ENCODE results near the gene SIGLECL1.
"Not testable (repeated sequence)": the region's sequence is repeated elsewhere in the genome, so short reads cannot be mapped to it uniquely, and the experiment has no call there.

The SIGLECL1 gene

DNA sequence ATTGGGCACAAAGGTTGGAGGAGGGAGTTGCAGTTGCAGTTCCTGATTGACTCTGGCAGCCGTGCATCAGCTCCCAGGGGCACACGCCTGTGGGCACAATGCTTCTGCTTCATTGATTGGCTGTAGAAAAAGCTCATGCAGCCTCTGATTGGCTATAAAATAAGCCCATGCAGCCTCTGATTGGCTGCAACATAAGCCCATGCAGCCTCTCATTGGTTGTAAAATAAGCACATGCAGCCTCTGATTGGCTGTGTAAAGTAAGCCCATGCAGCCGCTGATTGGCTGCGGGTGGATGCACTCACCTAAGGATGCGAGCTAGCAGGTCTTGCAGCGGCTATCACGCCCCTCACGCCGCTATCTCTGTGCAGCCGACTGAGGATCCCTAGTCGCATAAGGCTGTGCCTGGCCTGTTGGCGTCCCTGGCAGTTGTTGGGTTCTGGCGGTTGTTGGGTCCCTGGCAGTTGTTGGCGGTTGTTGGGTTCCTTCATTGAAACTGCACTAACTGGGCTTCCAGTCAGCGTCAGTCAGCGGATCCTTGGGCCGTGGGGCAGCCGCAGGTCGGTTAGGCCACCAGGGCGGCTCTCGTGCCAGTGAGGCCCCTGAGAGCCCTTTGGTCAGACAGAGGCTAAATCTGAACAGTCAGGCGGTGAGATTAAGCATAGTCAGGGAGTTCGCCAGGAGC is at the start of gene SIGLECL1:
Gene SIGLECL1, plus strand, starts transcription at position 295 of the 682 bp plus-strand sequence. CDS start 12,993 bp downstream, outside the sequence.
- no peak for DNase-seq (ENCODE audit: low read depth)

DNA sequence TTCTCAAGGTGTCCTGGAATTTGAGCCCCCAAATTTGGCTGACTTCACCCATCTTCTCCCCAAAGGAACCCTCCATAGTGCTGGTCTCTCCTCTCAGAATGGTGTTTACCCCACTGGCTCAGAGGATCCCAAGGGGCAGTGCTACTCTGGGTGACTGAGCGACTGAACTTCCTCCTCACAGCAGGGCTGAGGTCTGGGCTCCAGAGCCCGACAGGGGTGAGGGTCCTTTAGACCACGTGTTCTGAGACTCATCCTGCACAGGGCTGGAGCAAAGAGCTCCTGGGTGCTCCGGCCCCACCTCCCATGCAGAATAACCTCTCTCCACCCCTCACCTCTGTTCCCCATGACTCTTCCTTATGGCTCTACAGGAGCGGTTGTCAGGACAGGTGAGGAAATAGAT is 49.2 kb upstream of the SIGLECL1 start:
- DNase-seq (ENCODE audit: low read depth) = no peak

DNA sequence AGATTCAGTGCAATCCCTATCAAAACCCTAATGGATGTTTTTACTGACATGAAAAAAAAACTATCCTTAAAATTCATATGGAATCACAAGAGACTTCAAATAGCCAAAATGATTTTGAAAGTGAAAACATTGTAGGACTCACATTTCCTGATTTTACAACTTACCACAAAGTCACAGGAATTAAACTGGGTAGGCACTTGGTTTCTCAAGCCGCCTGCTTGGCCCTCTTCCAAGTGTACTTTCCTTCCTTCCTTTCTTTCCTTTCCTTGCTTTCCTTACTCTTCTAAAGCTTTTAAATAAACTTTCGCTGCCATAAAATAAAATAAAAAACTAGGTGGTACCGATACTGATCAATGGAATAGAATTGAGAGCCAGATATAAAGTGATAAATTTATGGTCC is 47.0 kb upstream of the SIGLECL1 start:
- no peak for DNase-seq (ENCODE audit: low read depth)

DNA sequence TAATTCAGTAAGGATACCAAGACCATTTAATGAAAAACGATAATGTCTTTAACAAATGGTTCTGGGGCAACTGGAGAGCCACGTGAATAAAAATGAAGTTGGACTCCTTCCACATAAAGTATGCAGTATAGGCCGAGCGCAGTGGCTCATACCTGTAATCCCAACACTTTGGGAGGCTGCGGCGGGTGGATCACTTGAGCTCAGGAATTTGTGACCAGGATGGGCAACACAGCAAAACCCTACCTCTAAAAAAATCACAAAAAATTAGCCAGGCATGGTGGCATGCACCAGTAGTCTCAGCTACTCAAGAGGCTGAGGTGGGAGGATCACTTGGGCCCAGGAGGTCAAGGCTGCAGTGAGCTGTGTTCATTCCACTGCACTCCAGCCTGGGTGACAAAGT is 46.6 kb upstream of the SIGLECL1 start:
- DNase-seq (ENCODE audit: low read depth) = no peak

DNA sequence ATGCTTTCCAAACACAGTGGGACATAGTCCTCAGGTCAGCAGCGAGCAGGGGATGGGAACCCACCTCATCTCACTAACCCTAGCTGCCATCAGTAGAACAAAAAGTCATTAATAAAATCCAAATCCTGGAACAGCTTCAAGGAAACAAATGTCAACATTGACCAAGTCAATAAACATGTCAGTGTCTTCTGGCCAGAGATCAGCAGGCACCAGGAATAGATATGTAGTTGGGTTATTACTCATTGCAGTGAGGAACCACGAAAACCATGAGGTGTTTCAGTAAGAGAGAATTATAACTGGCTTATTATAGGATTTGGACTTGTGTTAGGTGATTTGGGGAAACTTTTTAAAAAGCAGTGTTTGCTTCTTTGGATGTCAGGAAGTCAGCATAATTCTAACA is 43.1 kb upstream of the SIGLECL1 start:
- DNase-seq (ENCODE audit: low read depth) = no peak

DNA sequence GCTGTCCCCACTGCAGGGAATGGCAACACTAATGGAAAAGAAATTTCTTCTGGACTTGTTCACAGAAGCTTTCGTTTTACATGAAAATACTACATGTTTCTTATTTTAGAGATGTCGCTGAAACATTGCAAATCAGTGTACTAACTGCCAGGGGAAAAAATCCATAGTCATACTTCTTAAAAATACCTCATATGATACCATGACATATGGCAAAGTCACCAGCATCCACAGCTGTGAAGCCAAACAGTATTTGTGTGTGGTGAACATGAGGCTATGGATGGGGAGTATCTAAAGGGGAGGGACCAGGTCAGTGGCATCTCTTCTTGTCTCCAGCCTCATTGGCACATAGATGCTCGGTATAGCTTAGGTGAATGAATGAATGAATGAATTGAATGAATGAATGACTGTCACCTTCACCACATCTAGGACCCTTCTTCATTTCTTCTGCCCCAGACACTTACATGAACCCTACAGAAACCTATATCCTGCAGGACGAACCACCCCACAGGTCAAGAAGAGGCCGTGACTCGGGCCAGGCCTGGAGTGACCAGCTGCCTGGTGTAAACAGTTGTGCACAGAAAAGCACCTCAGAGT is 40.6 kb upstream of the SIGLECL1 start:
- DNase-seq (ENCODE audit: low read depth) = no peak

DNA sequence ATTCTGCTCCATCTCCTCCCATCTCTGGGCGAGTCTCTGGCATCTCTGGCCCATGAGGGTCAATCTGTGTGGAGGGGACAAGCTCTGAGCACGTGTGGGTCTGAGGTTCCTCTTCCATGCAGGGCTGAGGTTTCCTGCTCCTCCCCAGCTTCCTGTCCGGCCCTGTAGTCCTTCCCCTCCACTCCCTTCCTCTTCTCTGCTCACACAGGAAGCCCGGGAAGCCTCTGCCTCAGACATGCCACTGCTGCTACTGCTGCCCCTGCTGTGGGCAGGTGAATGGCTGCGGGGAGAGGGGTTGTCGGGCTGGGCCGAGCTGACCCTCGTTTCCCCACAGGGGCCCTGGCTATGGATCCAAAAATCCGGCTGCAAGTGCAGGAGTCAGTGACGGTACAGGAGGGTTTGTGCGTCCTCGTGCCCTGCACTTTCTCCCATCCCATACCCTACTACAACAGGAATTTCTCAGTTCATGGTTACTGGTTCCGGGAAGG is 40.0 kb upstream of the SIGLECL1 start:
- not testable (repeated sequence) for DNase-seq (ENCODE audit: low read depth)

DNA sequence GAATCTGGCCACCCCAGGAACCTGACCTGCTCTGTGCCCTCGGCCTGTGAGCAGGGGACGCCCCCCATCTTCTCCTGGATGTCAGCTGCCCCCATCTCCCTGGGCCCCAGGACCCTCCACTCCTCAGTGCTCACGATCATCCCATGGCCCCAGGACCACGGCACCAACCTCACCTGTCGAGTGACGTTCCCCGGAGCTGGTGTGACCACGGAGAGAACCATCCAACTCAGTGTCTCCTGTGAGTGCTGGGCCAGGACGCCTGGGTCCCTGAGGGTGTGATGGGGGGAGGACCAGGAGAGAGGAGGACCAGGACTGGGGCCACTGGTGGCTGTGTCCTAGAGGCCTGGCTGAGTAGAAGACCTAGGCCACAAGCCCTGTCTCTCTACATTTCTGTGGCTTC is 39.0 kb upstream of the SIGLECL1 start:
- DNase-seq (ENCODE audit: low read depth) = no peak

DNA sequence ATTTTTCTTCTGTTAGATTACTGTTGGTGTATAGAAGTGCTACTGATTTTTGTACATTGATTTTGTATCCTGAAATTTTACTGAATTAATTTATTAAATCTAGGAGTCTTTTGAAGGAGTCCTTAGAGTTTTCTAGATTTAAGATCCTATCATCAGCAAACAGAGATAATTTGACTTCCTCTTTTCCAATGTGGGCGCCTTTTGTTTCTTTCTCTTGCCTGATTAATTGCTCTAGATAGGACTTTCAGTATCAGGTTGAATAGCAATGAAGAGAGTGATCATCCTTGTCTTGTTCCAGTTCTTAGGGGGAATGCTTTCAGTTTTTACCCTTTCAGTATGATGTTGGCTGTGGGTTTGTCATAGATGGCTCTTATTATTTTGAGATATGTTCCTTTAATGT is 31.6 kb upstream of the SIGLECL1 start:
- no peak for DNase-seq (ENCODE audit: low read depth)

DNA sequence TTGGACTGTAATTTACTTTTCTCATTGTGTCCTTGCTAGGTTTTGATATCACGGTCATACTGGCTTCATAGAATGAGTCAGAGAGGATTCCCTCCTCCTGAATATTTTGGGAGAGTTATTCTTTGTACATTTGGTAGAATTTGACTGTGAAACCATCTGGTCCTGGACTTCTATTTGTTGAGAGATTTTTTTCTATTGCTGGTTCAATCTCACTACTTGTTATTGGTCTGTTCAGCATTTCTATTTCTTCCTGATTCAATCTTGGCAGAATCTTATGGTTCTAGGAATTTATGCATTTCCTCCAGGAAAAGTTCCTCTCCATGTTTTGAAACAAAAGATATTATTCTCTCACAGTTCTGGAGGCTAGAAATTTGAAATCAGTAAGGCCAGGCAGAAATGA is 30.9 kb upstream of the SIGLECL1 start:
- no peak for DNase-seq (ENCODE audit: low read depth)

DNA sequence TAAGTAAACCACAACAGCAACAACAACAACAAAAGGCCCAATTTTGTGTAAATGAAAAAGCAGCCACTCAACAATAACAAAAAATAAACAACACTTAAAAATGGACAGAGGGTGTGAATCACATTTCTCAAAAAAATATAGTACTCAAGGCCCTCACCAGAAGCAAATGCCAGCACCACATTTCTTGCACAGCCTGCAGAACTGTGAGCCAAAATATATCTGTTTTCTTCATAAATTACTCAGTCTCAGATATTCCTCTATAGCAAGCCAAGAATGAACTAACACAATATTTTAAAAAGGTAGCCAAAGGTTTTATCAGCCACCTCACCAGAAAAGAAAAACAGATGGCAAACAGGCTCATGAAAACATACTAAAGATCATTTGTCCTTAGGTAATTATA is 29.9 kb upstream of the SIGLECL1 start:
- DNase-seq (ENCODE audit: low read depth) = no peak

DNA sequence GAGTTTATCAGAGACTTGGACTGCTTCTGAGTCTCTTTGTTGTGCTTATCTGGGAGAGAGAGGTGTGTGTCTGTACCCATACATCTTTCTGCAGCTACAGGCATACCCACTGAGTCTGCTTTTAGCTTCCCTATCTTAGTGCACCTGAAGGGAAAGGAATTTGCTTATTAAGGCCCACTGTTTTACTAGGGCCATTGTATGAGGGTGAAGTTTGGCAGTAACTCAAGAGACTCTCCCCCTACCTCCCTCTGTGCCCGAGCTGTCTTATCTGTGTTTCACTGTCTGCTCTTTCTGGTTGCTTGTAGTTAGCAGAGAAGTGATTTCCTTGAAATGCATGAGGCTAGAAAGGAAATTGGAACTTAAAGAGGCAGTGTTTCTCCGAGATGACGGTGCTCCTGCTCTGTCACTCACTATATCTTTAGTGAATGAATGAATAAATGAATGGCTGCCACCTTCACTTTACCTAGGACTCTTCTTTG is 26.7 kb upstream of the SIGLECL1 start:
- no peak for DNase-seq (ENCODE audit: low read depth)

DNA sequence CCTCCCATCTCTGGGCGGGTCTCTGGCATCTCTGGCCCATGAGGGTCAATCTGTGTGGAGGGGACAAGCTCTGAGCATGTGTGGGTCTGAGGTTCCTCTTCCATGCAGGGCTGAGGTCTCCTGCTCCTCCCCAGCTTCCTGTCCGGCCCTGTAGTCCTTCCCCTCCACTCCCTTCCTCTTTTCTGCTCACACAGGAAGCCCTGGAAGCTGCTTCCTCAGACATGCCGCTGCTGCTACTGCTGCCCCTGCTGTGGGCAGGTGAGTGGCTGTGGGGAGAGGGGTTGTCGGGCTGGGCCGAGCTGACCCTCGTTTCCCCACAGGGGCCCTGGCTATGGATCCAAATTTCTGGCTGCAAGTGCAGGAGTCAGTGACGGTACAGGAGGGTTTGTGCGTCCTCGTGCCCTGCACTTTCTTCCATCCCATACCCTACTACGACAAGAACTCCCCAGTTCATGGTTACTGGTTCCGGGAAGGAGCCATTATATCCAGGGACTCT is 25.9 kb upstream of the SIGLECL1 start, which contains the start of gene CD33:
Gene CD33, plus strand, starts transcription at position 183 of the 496 bp plus-strand sequence. Its CDS starts 39 bp downstream, at position 222.
- DNase-seq (ENCODE audit: low read depth) = not testable (repeated sequence)

DNA sequence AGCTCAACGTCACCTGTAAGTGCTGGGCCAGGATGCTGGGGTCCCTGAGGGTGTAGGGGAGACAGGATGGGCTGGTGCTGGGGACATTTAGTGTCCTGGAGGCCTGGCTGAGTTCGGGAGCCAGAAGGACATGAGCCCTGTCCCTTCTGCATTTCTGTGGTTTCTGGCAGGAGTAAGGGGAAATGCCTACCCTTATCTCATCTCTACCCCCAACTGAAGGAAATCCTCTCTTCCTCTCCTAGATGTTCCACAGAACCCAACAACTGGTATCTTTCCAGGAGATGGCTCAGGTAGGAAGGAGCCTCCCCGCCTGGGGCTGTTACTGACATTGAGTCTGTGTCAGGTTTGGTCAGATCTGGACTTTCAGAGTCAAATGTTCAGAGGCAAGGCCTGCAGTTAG is 24.8 kb upstream of the SIGLECL1 start:
- no peak for DNase-seq (ENCODE audit: low read depth)

DNA sequence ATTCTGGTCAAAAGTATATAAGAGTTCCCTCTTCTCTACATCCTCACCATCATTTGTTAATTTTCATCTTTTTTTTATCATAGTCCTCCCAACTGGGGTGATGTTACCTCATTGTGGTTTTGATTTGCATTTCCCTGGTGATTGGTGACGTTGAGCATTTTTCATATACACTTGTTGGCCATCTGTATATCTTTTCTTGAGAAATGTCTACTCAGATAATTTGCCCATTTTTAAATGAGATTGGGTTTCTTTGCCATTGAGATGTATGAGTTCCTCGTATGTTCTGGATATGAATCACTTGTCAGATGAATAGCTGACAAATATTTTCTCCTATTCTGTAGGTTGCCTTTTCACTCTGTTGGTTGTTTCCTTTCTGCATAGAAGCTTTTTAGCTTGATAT is 23.6 kb upstream of the SIGLECL1 start:
- no peak for DNase-seq (ENCODE audit: low read depth)

DNA sequence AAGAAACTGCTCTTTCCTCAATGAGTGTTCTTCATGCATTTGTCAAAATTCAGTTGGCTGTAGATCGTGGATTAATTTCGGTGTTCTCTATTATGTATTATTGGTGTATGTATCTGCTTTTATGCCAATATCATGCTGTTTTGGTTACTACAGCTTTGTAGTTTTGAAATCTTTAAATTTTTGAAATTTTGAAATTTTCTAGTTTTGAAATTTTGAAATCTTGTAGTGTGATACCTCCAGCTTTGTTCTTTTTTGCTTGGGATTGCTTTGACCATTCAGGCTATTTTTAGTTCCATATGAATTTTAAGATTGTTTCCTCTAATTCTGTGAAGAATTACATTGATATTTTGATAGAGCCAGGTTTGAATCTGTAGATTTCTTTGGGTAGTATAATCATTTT is 22.9 kb upstream of the SIGLECL1 start:
- no peak for DNase-seq (ENCODE audit: low read depth)

DNA sequence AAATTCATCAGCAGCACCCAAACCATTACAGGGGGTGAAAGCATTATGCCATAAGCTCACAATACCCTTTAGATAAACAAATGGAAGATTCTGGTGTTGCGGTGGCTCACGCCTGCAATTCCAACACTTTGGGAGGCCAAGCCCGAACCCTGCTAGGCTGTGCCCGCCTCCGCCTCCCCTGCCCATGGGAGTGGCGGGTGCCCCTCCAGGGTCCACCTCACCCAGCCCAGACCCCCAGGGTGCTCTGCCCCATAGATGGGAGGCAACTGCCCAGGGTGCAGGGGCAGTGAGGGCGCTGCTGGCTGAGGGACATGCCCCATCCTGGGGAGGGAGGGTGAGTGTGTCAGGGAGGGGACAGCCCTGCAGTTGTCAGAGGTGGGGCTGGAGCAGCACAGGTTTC is 10.0 kb upstream of the SIGLECL1 start:
- no peak for DNase-seq (ENCODE audit: low read depth)

DNA sequence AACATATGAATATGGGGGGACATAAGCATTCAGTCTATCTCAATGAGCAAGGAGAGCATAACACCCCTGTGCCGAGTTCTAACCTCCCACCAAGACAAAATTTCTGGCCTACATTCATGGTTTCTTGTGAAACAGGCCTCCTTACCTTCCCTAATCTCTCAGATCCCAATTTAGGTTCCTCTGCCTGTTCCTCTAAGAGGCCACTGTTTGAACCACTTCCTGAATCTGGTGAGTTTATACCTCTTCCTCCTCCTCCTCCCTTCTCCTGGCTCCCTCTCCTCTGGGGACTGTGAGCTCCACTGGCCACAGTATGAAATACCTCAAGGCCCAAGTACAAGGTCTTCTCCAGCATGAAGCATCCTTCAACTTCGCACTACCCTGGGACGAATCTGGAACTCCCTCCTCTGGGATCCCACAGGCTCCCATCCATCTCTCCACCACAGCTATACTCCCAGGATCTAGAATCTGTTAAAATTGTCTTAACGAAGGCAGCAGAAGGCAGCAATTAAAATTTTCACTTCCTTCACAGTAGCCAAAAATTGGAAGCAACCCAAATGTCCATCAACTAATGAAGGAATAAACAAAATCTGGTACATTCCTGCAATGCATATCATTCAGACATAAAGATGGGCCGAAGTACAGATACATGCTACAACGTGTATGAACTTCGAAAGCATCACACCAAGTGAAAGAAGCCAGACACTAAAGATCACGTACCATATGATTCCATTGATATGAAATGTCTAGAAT is 7.8 kb upstream of the SIGLECL1 start:
- DNase-seq (ENCODE audit: low read depth) = no peak

DNA sequence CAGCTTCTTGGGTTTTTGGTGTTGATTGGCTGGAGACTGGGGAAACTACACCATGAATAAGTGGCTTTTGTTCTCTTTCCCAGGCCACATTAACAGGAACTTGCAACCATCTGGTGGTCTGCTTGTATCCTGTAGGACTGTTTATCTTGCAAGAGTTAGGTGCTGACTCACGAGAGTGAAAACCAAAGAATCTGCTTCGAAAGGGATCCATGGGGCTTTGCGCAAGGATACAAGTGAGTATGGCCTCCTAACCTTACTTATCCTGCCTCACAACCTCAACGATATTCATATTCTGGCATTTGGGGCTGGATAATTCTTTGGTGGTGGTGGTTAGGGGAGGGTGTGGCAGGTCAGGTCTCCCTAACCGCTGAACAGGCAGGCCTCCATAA is 4.7 kb upstream of the SIGLECL1 start:
- DNase-seq (ENCODE audit: low read depth) = no peak

DNA sequence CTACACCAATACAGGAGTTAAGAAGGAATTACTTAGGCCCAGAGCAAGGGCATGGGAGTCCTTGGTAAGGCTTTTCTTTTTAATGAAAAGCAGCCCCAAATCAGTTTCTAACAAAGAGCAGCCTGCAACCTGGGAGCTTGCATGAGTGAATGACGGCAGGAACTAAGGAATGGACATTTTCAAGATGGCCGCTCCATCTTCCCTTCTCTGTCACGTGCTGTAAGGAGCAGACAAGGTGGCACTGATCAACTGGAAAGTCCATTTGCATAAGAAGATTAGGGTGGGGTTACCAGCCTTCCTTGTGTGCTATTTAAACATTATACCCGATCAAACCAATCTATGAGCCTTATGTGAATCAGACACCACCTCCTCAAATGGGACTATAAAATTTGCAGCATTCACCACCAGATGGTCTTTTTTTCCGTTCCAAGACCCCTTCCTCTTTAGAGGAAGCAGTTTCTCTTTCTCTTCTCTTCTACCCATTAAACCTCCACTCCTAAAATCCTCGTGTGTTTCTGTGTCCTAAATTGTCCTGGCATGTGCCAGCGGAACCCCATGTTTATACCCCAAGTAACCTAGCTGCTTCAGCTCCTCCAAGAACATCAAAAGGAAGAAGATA is 2.8 kb upstream of the SIGLECL1 start:
- DNase-seq (ENCODE audit: low read depth) = no peak

DNA sequence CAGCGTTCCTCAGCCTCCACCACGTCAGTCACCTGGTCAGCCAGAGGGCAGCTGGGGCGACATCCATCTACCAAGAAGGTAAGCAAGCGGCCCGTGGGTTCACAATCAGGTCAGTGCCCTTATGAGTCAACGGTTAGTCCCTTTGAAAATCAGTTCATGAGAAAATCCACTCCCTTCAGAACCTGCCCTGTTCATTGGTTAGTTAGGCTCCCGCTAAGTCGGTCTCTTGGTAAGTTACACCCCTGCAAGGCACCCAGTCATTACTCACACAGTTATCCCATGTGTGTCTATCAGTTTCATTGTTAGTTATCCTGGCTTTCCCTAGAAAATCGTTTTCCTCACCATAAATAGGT is 564 bp downstream of the SIGLECL1 start:
- no peak for DNase-seq (ENCODE audit: low read depth)

DNA sequence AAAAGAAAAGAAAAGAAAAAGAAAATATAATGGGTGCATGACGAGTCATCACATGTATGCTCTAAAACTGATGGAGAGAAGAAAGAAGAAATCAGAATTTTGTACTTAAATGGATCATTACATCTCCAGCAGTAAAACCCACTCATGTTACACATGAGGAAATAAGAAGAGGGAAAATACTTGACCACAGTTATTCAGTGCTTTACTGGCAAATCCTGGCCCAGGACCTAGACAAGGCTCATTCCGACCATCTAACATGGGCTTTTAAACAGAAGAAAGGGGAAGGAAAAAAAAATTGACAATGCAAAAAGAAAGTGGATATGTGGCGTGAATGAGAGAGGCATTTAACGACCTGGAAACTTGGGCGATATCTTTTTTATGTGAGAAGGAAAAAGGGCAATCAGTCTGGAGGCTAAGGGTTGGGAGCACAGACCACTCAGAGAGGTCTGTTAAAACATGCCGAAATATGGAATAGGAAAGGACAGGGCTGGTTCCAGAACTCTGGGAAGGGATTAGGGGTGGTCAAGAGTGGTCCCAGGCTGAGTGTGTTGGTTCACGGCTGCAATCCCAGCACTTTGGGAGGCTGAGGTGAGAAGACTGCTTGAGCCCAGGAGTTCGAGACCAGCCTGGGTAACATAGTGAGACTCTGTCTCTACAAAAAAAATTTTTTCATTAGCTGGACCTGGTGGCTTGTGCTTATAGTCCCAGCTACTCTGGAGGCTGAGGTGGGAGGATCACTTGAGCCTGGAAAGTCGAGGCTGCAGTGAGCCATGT is 1.6 kb downstream of the SIGLECL1 start:
- DNase-seq (ENCODE audit: low read depth) = no peak

Data from stimulated activated CD8-positive, alpha-beta memory T cell treated with anti-CD3 and anti-CD28 coated beads, Interleukin-15, amount 100 ng/mL, for 24 hours (primary cell).